CD14-positive monocyte (primary cell): ENCODE results near the gene GABBR2. TPM values are rescaled to one million over a fixed set of nuclear protein-coding genes. Genes with fewer than 3 reads are reported as not detected.
A peak's percentile ranks its signal among the peaks of the same experiment; 100 is the strongest.

Experiments
- DNase-seq, 3 donors: peaks; one replicate each; pipeline ENCODE4 v3.0.0-alpha.2; 2011 to 2022
- H2AFZ ChIP-seq: 2 replicates; pipeline ENCODE4 v1.6.0; 2012; ENCODE audit warnings: mild to moderate bottlenecking, low read depth, low read length, inconsistent platforms; ENCODE audit not compliant: insufficient read depth, poor library complexity, severe bottlenecking
- H3K27ac ChIP-seq, 2 donors: 1 replicate in 1 of 2; 2 replicates in 1 of 2; pipeline ENCODE4 v1.5.1; 2012 to 2013; ENCODE audit warnings: low read length in 2 of 2, control low read depth in 1 of 2, inconsistent platforms in 1 of 2, low read depth in 1 of 2, mild to moderate bottlenecking in 1 of 2
- H3K27me3 ChIP-seq, 2 donors: one replicate each; pipeline versions ENCODE4 v1.6.0 to v1.6.1; 2011 to 2013; ENCODE audit warnings: low read length in 2 of 2; ENCODE audit not compliant: control insufficient read depth in 2 of 2, insufficient read depth in 2 of 2
- H3K36me3 ChIP-seq, 2 donors: replicated peaks in 1 of 2; 1 replicate in 1 of 2; 2 replicates in 1 of 2; pipeline versions ENCODE4 v1.5.1 to v1.6.1; 2012 to 2013; ENCODE audit warnings: low read length in 2 of 2, control low read depth in 1 of 2, inconsistent platforms in 1 of 2, mild to moderate bottlenecking in 1 of 2; ENCODE audit not compliant: insufficient read depth in 2 of 2, control insufficient read depth in 1 of 2
- H3K4me1 ChIP-seq, 2 donors: 1 replicate in 1 of 2; 2 replicates in 1 of 2; pipeline versions ENCODE4 v1.5.1 to v1.6.1; 2012 to 2013; ENCODE audit warnings: low read length in 2 of 2, control low read depth in 1 of 2, inconsistent platforms in 1 of 2, mild to moderate bottlenecking in 1 of 2, moderate library complexity in 1 of 2; ENCODE audit not compliant: insufficient read depth in 2 of 2, control insufficient read depth in 1 of 2
- H3K4me2 ChIP-seq: replicated peaks from 2 replicates; pipeline ENCODE3; 2012; ENCODE audit warnings: low read length, moderate library complexity, mild to moderate bottlenecking; ENCODE audit not compliant: poor library complexity, severe bottlenecking; ENCODE audit errors: extremely low read depth
- H3K4me3 ChIP-seq, 3 experiments: fragments of 200-600 bp in 1 of 3; sonication (generic) in 1 of 3; replicated peaks in 1 of 3; 1 replicate in 2 of 3; 2 replicates in 1 of 3; pipeline ENCODE4 v1.5.1; 2011 to 2013; ENCODE audit warnings: low read length in 3 of 3, mild to moderate bottlenecking in 3 of 3, control low read depth in 2 of 3, low read depth in 2 of 3, inconsistent platforms in 1 of 3, moderate library complexity in 1 of 3
- H3K79me2 ChIP-seq: 2 replicates; pipeline ENCODE4 v1.6.0; 2012; ENCODE audit warnings: mild to moderate bottlenecking, control low read depth, inconsistent platforms, low read length, moderate library complexity; ENCODE audit not compliant: insufficient read depth
- H3K9ac ChIP-seq: 2 replicates; pipeline ENCODE4 v1.6.0; 2017; ENCODE audit warnings: low read length, mild to moderate bottlenecking; ENCODE audit not compliant: insufficient read depth, poor library complexity, severe bottlenecking
- H3K9me3 ChIP-seq, 2 donors: replicated peaks in 1 of 2; 1 replicate in 1 of 2; 2 replicates in 1 of 2; pipeline versions ENCODE4 v1.5.1 to v1.6.1; 2012 to 2013; ENCODE audit warnings: low read length in 2 of 2, control low read depth in 1 of 2; ENCODE audit not compliant: control insufficient read depth in 1 of 2, insufficient read depth in 1 of 2
- H4K20me1 ChIP-seq: 2 replicates; pipeline ENCODE4 v1.6.0; 2012; ENCODE audit warnings: mild to moderate bottlenecking, low read length, control low read depth, moderate library complexity; ENCODE audit not compliant: insufficient read depth
- H3K27ac Mint-ChIP-seq, 7 donors: one replicate each; pipeline ENCODE4 v1.8.0; 2020; ENCODE audit warnings: mild to moderate bottlenecking in 7 of 7, mixed read lengths in 7 of 7, moderate library complexity in 6 of 7, inconsistent platforms in 2 of 7
- H3K27me3 Mint-ChIP-seq, 3 donors: one replicate each; pipeline ENCODE4 v1.8.0; 2021 to 2022; ENCODE audit warnings: low read depth in 3 of 3, mild to moderate bottlenecking in 3 of 3, mixed read lengths in 3 of 3, moderate library complexity in 3 of 3, inconsistent platforms in 1 of 3
- H3K36me3 Mint-ChIP-seq, 2 donors: one replicate each; pipeline ENCODE4 v1.8.0; 2020; ENCODE audit warnings: mixed read lengths in 2 of 2, inconsistent platforms in 1 of 2, mild to moderate bottlenecking in 1 of 2
- H3K4me1 Mint-ChIP-seq: one replicate; pipeline ENCODE4 v1.8.0; 2020; ENCODE audit warnings: mild to moderate bottlenecking, mixed read lengths
- H3K4me3 Mint-ChIP-seq, 2 donors: one replicate each; pipeline ENCODE4 v1.8.0; 2020; ENCODE audit warnings: mild to moderate bottlenecking in 2 of 2, mixed read lengths in 2 of 2, moderate library complexity in 1 of 2
- H3K9me3 Mint-ChIP-seq, 7 donors: one replicate each; pipeline ENCODE4 v1.8.0; 2020 to 2022; ENCODE audit warnings: mixed read lengths in 7 of 7, mild to moderate bottlenecking in 6 of 7, moderate library complexity in 6 of 7, inconsistent platforms in 2 of 7
- WGBS: methylation state at CpG from one replicate; pipeline ENCODE4 v1.1.5; 2013; ENCODE audit warnings: missing lambda C conversion rate; ENCODE audit not compliant: insufficient coverage; 5-methylcytosine and 5-hydroxymethylcytosine counted together
- intact Hi-C, 2 donors: fragments of 100-400 bp; cut with micrococcal nuclease; formaldehyde crosslinking; loops; one replicate each; pipeline versions ENCODE4 v1.15.0 to v1.15.1; 2023
- polyA plus RNA-seq, 3 donors: library from polyadenylated mRNA; depleted of rRNA in 1 of 3; unstranded in 2 of 3; stranded (reverse) in 1 of 3; fragments of 300-500 nt in 2 of 3; fragments of >200 nt in 1 of 3; fragmentation: Illumina TruSeq in 2 of 3; gene quantifications; 1 replicate in 2 of 3; 2 replicates in 1 of 3; pipeline ENCODE4 v1.2.3, GENCODE V29; 2012 to 2021
- TF ChIP-seq, protein P1 (sequence below): fragments of 200-600 bp; IDR thresholded peaks from one replicate; pipeline ENCODE4 v1.8.0; 2022; ENCODE audit warnings: antibody characterized with exemption, mild to moderate bottlenecking

GABBR2 gene
- polyA plus RNA-seq, 3 donors = not detected

DNA sequence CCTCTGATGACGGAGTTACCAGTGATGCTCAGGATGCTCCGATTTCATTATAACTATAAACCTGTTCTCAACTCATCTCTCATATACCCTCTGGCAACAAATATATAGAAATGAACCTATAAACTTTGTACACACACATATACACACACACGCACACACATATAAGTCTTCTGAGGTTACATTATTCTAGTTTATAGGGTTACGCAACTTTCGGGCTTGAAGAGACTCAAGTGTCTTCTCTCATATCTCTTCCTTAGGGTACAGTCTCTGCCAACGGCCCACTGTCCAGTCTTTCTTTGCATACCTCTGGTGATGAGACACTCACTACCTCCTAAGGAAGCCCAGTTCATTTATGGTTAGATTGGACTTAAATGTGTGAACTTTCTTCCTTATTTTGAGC is 383.9 kb downstream of the GABBR2 start:
- no peaks in the 10 kb centered on the region for H4K20me1 ChIP-seq
- H3K27ac ChIP-seq = no peak overlapping the region
- 100% methylated on average over 2 of the region's 6 CpGs for WGBS
- H3K36me3 ChIP-seq = no peaks in the 10 kb centered on the region
- H3K9me3 ChIP-seq = no peaks in the 10 kb centered on the region
- H3K79me2 ChIP-seq = no peaks in the 10 kb centered on the region
- no peaks in the 10 kb centered on the region for H3K4me1 ChIP-seq
- no peak overlapping the region for H3K4me3 Mint-ChIP-seq
- H2AFZ ChIP-seq = no peak overlapping the region
- no peaks in the 10 kb centered on the region for H3K4me1 Mint-ChIP-seq
- no peak overlapping the region for H3K4me2 ChIP-seq
- no peak overlapping the region for H3K9ac ChIP-seq
- TF ChIP-seq, protein P1, sequence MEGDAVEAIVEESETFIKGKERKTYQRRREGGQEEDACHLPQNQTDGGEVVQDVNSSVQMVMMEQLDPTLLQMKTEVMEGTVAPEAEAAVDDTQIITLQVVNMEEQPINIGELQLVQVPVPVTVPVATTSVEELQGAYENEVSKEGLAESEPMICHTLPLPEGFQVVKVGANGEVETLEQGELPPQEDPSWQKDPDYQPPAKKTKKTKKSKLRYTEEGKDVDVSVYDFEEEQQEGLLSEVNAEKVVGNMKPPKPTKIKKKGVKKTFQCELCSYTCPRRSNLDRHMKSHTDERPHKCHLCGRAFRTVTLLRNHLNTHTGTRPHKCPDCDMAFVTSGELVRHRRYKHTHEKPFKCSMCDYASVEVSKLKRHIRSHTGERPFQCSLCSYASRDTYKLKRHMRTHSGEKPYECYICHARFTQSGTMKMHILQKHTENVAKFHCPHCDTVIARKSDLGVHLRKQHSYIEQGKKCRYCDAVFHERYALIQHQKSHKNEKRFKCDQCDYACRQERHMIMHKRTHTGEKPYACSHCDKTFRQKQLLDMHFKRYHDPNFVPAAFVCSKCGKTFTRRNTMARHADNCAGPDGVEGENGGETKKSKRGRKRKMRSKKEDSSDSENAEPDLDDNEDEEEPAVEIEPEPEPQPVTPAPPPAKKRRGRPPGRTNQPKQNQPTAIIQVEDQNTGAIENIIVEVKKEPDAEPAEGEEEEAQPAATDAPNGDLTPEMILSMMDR = no peak
- no peaks in the 10 kb centered on the region for H3K36me3 Mint-ChIP-seq
- DNase-seq = no peak
- H3K27me3 ChIP-seq = no peaks in the 10 kb centered on the region
- H3K9me3 Mint-ChIP-seq = peaks cover 0 to 1% (median 0%) of the 10 kb centered on the region in 7 donors
- peaks cover 3 to 9% (median 6%) of the 10 kb centered on the region in 3 donors for H3K27me3 Mint-ChIP-seq
- no peak overlapping the region for H3K4me3 ChIP-seq
- H3K27ac Mint-ChIP-seq = no peak overlapping the region
- intact Hi-C loops = loop anchor here in 1 of 2 donors (10.0 kb wide), 1 partner anchor 60 kb away; no protein-coding TSS in a partner anchor

DNA sequence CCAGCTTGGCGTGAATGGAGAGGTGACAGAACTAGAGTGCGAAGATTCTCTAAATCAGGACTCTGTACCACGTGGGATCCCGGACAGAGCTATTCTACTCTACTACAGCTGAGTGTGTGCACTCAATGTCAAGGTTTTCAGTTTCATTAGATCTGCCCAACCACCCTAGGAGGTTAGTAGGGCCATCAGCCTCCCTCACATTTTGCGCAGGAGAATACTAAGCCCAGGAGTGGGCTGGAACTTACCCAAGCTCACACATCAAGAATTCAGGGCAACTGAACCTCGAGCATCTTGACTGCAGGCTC is 385.0 kb downstream of the GABBR2 start:
- Histone ChIP-seq H3K27ac (no peak overlapping the region), H3K36me3 (no peaks in the 10 kb centered on the region), H4K20me1 (no peaks in the 10 kb centered on the region), H3K9me3 (no peaks in the 10 kb centered on the region), H3K4me2 (no peak overlapping the region), H3K9ac (no peak overlapping the region), H3K79me2 (no peaks in the 10 kb centered on the region), H3K4me1 (no peaks in the 10 kb centered on the region), H3K27me3 (no peaks in the 10 kb centered on the region), H3K4me3 (no peak overlapping the region), H2AFZ (no peak overlapping the region)
- DNase-seq = no peak
- TF ChIP-seq, protein P1 = no peak
- Mint-ChIP-seq H3K4me1 (no peaks in the 10 kb centered on the region), H3K4me3 (no peak overlapping the region), H3K27me3 (peaks cover 3 to 6% (median 5%) of the 10 kb centered on the region in 3 donors), H3K27ac (peak overlapping the region in 1 of 7 donors; percentile 26), H3K9me3 (peaks cover 0 to 1% (median 0%) of the 10 kb centered on the region in 7 donors), H3K36me3 (no peaks in the 10 kb centered on the region)
- intact Hi-C loops = loop anchor here in 1 of 2 donors (10.0 kb wide), 1 partner anchor 61 kb away; no protein-coding TSS in a partner anchor
- WGBS = 93% methylated on average over 5 of the region's 6 CpGs
